GM12878 (cell line): ENCODE results near the gene IL16. TPM values are rescaled to one million over a fixed set of nuclear protein-coding genes. Genes with fewer than 3 reads are reported as not detected.

Experiments
- ATAC-seq: fragments of 200-7000 bp; cut with Tn5 transposase; 3 replicates; pipeline ENCODE4 v1.9.1; 2020; ENCODE audit warnings: mild to moderate bottlenecking, moderate library complexity
- BruUV-seq: library from RNA; stranded (reverse); fragments of 400-500 nt; replicated peaks from 2 replicates; lab custom pipeline; 2021; lab: Mats Ljungman, UMichigan
- CTCF ChIA-PET: fragments of 300-600 bp; sonication (Branson Sonifier 250); formaldehyde crosslinking; extraction: SDS; loops from one replicate; lab custom pipeline; 2021; ENCODE audit warnings: inconsistent platforms; lab: Yijun Ruan, JAX
- POLR2A ChIA-PET: fragments of 350-600 bp; formaldehyde crosslinking; extraction: SDS; loops from one replicate; lab custom pipeline; 2021; ENCODE audit warnings: inconsistent platforms; lab: Charles Lee
- RAD21 ChIA-PET: fragments of 300-600 bp; sonication (Branson Sonifier 250); formaldehyde crosslinking; loops from one replicate; lab custom pipeline; 2023; ENCODE audit warnings: antibody characterized with exemption; ENCODE audit not compliant: unreplicated experiment; lab: Charles Lee
- SMC1A ChIA-PET: fragments of 300-600 bp; sonication (Branson Sonifier 250); formaldehyde crosslinking; loops from one replicate; lab custom pipeline; 2023; ENCODE audit not compliant: unreplicated experiment, uncharacterized antibody; lab: Charles Lee
- DNase-seq: peaks from one replicate; pipeline ENCODE4 v3.0.0-alpha.2; 2011; ENCODE audit warnings: low read depth, low spot score
- FAIRE-seq: peaks from 3 replicates; lab custom pipeline; 2011; peaks lifted over from hg19 to GRCh38; lab: Jason Lieb, UNC
- H2AFZ ChIP-seq: 2 replicates; pipeline ENCODE4 v1.6.0; 2011; ENCODE audit warnings: low read depth, low read length, control low read depth; ENCODE audit not compliant: control insufficient read depth
- H3K27ac ChIP-seq: 2 replicates; pipeline ENCODE4 v1.5.1; 2011; ENCODE audit warnings: control low read depth; ENCODE audit not compliant: control insufficient read depth, insufficient read depth
- H3K27me3 ChIP-seq, 2 experiments: replicated peaks in 1 of 2; 2 replicates each; pipeline versions ENCODE4 v1.6.0 to v1.6.1; 2011; ENCODE audit warnings: low read length in 1 of 2; ENCODE audit not compliant: control insufficient read depth in 2 of 2, insufficient read depth in 2 of 2
- H3K36me3 ChIP-seq, 2 experiments: 2 replicates each; pipeline ENCODE4 v1.5.1; 2011; ENCODE audit warnings: low read length in 1 of 2; ENCODE audit not compliant: control insufficient read depth in 2 of 2, insufficient read depth in 2 of 2
- H3K4me1 ChIP-seq: 2 replicates; pipeline ENCODE4 v1.6.1; 2011; ENCODE audit warnings: mild to moderate bottlenecking, low read length, moderate library complexity, mixed read lengths; ENCODE audit not compliant: control insufficient read depth, insufficient read depth
- H3K4me2 ChIP-seq: 2 replicates; pipeline ENCODE4 v1.6.0; 2011; ENCODE audit warnings: control low read depth; ENCODE audit not compliant: control insufficient read depth, insufficient read depth
- H3K4me3 ChIP-seq: fragments of 200-600 bp; sonication (generic); 2 replicates; pipeline ENCODE4 v1.5.1; 2016
- H3K79me2 ChIP-seq: 2 replicates; pipeline ENCODE4 v1.6.0; 2011; ENCODE audit warnings: low read length; ENCODE audit not compliant: control insufficient read depth, insufficient read depth
- H3K9ac ChIP-seq: 2 replicates; pipeline ENCODE4 v1.8.0; 2011; ENCODE audit warnings: low read length, control low read depth, mixed read lengths; ENCODE audit not compliant: control insufficient read depth, insufficient read depth
- H3K9me3 ChIP-seq: replicated peaks from 3 replicates; pipeline ENCODE4 v1.5.1; 2011; ENCODE audit warnings: mild to moderate bottlenecking, low read length; ENCODE audit not compliant: control insufficient read depth, insufficient read depth
- H4K20me1 ChIP-seq: 2 replicates; pipeline ENCODE4 v1.6.0; 2011; ENCODE audit not compliant: control insufficient read depth, insufficient read depth
- BMI1 ChIP-seq: fragments of 450-650 bp; IDR thresholded peaks from 2 replicates; pipeline ENCODE4 v1.6.1; 2016; ENCODE audit warnings: mild to moderate bottlenecking, moderate library complexity, borderline replicate concordance
- CHD4 ChIP-seq: fragments of 200-600 bp; sonication (generic); IDR thresholded peaks from 2 replicates; pipeline ENCODE4 v1.6.1; 2016; ENCODE audit warnings: mild to moderate bottlenecking
- EED ChIP-seq: sonication (generic); IDR thresholded peaks from 2 replicates; pipeline ENCODE4 v1.6.1; 2016; ENCODE audit warnings: antibody characterized with exemption, low read depth
- EGR1 ChIP-seq, 2 experiments: IDR thresholded peaks; 1 replicate in 1 of 2; 2 replicates in 1 of 2; pipeline ENCODE4 v1.6.1; 2011 to 2012; ENCODE audit warnings: low read depth in 2 of 2, low read length in 2 of 2, borderline replicate concordance in 1 of 2, mild to moderate bottlenecking in 1 of 2, moderate library complexity in 1 of 2
- FOS ChIP-seq: IDR thresholded peaks from 3 replicates; pipeline ENCODE4 v1.6.1; 2011; ENCODE audit warnings: borderline replicate concordance; ENCODE audit not compliant: insufficient read length; ENCODE audit errors: extremely low read depth
- KDM1A ChIP-seq: fragments of 200-600 bp; sonication (generic); IDR thresholded peaks from 2 replicates; pipeline ENCODE4 v1.6.1; 2016; ENCODE audit warnings: borderline replicate concordance
- NFXL1 ChIP-seq: fragments of 450-650 bp; IDR thresholded peaks from 2 replicates; pipeline ENCODE4 v1.6.1; 2017; ENCODE audit warnings: antibody characterized with exemption, mild to moderate bottlenecking, borderline replicate concordance
- POLR2AphosphoS5 ChIP-seq: IDR thresholded peaks from 2 replicates; pipeline ENCODE4 v1.6.1; 2011; ENCODE audit warnings: mild to moderate bottlenecking, low read length, inconsistent platforms
- TAF1 ChIP-seq: IDR thresholded peaks from 2 replicates; pipeline ENCODE4 v1.6.1; 2011; ENCODE audit warnings: mild to moderate bottlenecking, low read depth, low read length, borderline replicate concordance
- TCF3 ChIP-seq: IDR thresholded peaks from 2 replicates; pipeline ENCODE4 v1.6.1; 2012; ENCODE audit warnings: low read depth, mild to moderate bottlenecking, low read length, borderline replicate concordance; ENCODE audit not compliant: insufficient read depth
- YBX1 ChIP-seq: fragments of 450-650 bp; IDR thresholded peaks from 2 replicates; pipeline ENCODE4 v1.6.1; 2016; ENCODE audit warnings: antibody characterized with exemption
- ZNF207 ChIP-seq: fragments of 450-650 bp; IDR thresholded peaks from 2 replicates; pipeline ENCODE4 v1.6.1; 2014; ENCODE audit warnings: antibody characterized with exemption, mild to moderate bottlenecking, borderline replicate concordance
- whole genome bisulfite sequencing: methylation state at CpG from one replicate; pipeline ENCODE4 v1.1.6; 2016; ENCODE audit warnings: low lambda C conversion rate; ENCODE audit not compliant: insufficient replicate concordance, insufficient coverage; ENCODE audit errors: missing lambda C conversion rate; 5-methylcytosine and 5-hydroxymethylcytosine counted together
- in situ Hi-C: fragments of 300-500 bp; cut with MboI; formaldehyde crosslinking; loops from 9 replicates; pipeline ENCODE4 v1.14.3; 2018; ENCODE audit warnings: mixed read lengths
- intact Hi-C: fragments of 100-400 bp; cut with micrococcal nuclease; formaldehyde crosslinking; loops from one replicate; pipeline ENCODE4 v1.14.2; 2022; ENCODE audit not compliant: unreplicated experiment
- polyA plus RNA-seq, 11 experiments: library from polyadenylated mRNA; depleted of rRNA in 4 of 11; unstranded in 6 of 11; stranded (reverse) in 5 of 11; fragments of >200 nt; fragmentation: Nextera tagmentation in 4 of 11; fragmentation: Illumina TruSeq in 1 of 11; extraction: Ambion mirVana in 4 of 11; extraction: Trizol in 1 of 11; gene quantifications; 1 replicate in 1 of 11; 2 replicates in 10 of 11; pipeline versions ENCODE4 v1.2.1 to v1.2.3, GENCODE V29; 2011 to 2016; ENCODE audit warnings: inconsistent platforms in 2 of 11, missing spikeins in 2 of 11, low read depth in 1 of 11
- total RNA-seq, 4 experiments: library from RNA; depleted of rRNA in 3 of 4; stranded (reverse); fragments of >200 nt in 3 of 4; fragmentation: Illumina TruSeq in 1 of 4; extraction: Trizol in 1 of 4; gene quantifications; 2 replicates each; pipeline versions ENCODE4 v1.2.1 to v1.2.3, GENCODE V29; 2013 to 2021
- TF ChIP-seq, protein P1 (sequence below): fragments of 450-650 bp; IDR thresholded peaks from 2 replicates; pipeline ENCODE4 v1.6.1; 2017; ENCODE audit warnings: mild to moderate bottlenecking, moderate library complexity

Gene IL16
- total and polyA plus RNA-seq, 10 of the 15 experiments (the other 5 are each of a cell fraction or from before 2014, with no cell fraction given) = 21.7 to 206 (median 44.5) TPM

DNA sequence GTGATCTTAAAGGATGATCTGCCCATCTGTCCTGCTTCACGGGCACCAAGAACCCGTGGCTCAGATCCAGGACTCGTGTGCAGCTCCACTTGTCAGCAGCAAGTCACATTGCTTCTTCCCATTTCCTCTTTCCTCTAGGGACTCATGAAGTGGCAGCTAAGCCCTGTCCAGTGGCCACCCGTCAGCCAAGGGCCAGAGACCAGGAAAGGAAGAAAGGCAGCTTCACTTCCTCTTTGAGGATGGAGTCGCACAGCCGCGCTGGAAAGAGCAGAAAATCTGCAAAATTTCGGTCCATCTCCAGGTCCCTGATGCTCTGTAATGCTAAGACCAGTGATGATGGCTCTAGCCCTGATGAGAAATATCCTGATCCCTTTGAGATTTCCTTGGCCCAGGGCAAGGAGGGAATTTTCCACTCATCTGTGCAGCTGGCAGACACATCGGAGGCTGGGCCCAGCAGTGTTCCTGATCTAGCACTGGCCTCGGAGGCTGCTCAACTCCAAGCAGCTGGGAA is 28.5 kb downstream of the IL16 start:
- Histone ChIP-seq H3K36me3 (no peaks in the 10 kb centered on the region), H3K79me2 (no peaks in the 10 kb centered on the region), H3K4me1 (no peaks in the 10 kb centered on the region), H3K9me3 (no peaks in the 10 kb centered on the region), H3K9ac (no peak overlapping the region), H3K4me2 (no peak overlapping the region), H2AFZ (no peak overlapping the region), H3K27me3 (no peaks in the 10 kb centered on the region; a peak in 1 of 4 replicates), H3K27ac (no peak overlapping the region), H3K4me3 (no peak overlapping the region), H4K20me1 (no peaks in the 10 kb centered on the region)
- BruUV-seq = no TSS peak
- DNase-seq = no peak
- no peak for ATAC-seq
- 49% methylated on average over 10 of the region's 10 CpGs for WGBS
- ChIA-PET RAD21 (no interaction called here), SMC1A (no interaction called here), POLR2A (no interaction called here), CTCF (interaction anchor here (1.4 kb wide), 1 partner anchor 41 kb away, joined by 4 read pairs; no protein-coding TSS in a partner anchor)
- intact Hi-C loops (no loop called here), in situ Hi-C loops (no loop called here)
- FAIRE-seq = no peak
- TF ChIP-seq KDM1A = no peak
- TF ChIP-seq YBX1 = no peak
- no peak for TF ChIP-seq TCF3
- TF ChIP-seq EED = no peak
- TF ChIP-seq, protein P1, sequence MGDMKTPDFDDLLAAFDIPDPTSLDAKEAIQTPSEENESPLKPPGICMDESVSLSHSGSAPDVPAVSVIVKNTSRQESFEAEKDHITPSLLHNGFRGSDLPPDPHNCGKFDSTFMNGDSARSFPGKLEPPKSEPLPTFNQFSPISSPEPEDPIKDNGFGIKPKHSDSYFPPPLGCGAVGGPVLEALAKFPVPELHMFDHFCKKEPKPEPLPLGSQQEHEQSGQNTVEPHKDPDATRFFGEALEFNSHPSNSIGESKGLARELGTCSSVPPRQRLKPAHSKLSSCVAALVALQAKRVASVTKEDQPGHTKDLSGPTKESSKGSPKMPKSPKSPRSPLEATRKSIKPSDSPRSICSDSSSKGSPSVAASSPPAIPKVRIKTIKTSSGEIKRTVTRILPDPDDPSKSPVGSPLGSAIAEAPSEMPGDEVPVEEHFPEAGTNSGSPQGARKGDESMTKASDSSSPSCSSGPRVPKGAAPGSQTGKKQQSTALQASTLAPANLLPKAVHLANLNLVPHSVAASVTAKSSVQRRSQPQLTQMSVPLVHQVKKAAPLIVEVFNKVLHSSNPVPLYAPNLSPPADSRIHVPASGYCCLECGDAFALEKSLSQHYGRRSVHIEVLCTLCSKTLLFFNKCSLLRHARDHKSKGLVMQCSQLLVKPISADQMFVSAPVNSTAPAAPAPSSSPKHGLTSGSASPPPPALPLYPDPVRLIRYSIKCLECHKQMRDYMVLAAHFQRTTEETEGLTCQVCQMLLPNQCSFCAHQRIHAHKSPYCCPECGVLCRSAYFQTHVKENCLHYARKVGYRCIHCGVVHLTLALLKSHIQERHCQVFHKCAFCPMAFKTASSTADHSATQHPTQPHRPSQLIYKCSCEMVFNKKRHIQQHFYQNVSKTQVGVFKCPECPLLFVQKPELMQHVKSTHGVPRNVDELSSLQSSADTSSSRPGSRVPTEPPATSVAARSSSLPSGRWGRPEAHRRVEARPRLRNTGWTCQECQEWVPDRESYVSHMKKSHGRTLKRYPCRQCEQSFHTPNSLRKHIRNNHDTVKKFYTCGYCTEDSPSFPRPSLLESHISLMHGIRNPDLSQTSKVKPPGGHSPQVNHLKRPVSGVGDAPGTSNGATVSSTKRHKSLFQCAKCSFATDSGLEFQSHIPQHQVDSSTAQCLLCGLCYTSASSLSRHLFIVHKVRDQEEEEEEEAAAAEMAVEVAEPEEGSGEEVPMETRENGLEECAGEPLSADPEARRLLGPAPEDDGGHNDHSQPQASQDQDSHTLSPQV = no peak
- no peak for TF ChIP-seq CHD4
- TF ChIP-seq TAF1 = no peak
- TF ChIP-seq FOS = no peak
- no peak for TF ChIP-seq ZNF207
- no peak for TF ChIP-seq BMI1
- no peak for TF ChIP-seq POLR2AphosphoS5
- TF ChIP-seq EGR1 (IDR thresholded peaks at IDR 0.05; ENCODE audit: borderline replicate concordance in 1 of 2, low read depth in 2 of 2, low read length in 2 of 2) = no peak
- TF ChIP-seq NFXL1 = no peak
